ENCODE results near the gene STAC2.

- no peak for TF ChIP-seq POLR2AphosphoS5 (IDR thresholded peaks at IDR 0.05)
- no peak for TF ChIP-seq POLR2A (IDR thresholded peaks at IDR 0.05)
- TF ChIP-seq CTCF (IDR thresholded peaks at IDR 0.05) = no peak
These were observed 27.2 kb upstream of the STAC2 start for GRCh38 chr17:39252788-39253460.

Data from upper lobe of left lung (tissue), 4 donors.